Glutamatergic neuron (in vitro differentiated cells): ENCODE results near the gene NAPSA. TPM values are rescaled to one million over a fixed set of nuclear protein-coding genes. Genes with fewer than 3 reads are reported as not detected.

Experiments used
- DNase-seq: peaks from one replicate; pipeline ENCODE4 v3.0.0; 2022
- H3K27ac Mint-ChIP-seq: one replicate; pipeline ENCODE4 v1.8.0; 2020; ENCODE audit warnings: mild to moderate bottlenecking, mixed read lengths, inconsistent platforms; ENCODE audit not compliant: unreplicated experiment
- H3K27me3 Mint-ChIP-seq: one replicate; pipeline ENCODE4 v1.8.0; 2020; ENCODE audit warnings: mild to moderate bottlenecking, moderate library complexity, mixed read lengths, inconsistent platforms; ENCODE audit not compliant: unreplicated experiment
- H3K36me3 Mint-ChIP-seq: one replicate; pipeline ENCODE4 v1.8.0; 2020; ENCODE audit warnings: mild to moderate bottlenecking, mixed read lengths, inconsistent platforms; ENCODE audit not compliant: unreplicated experiment
- H3K4me1 Mint-ChIP-seq: one replicate; pipeline ENCODE4 v1.8.0; 2020; ENCODE audit warnings: mild to moderate bottlenecking, low read depth, mixed read lengths, inconsistent platforms; ENCODE audit not compliant: unreplicated experiment
- H3K4me3 Mint-ChIP-seq: one replicate; pipeline ENCODE4 v1.8.0; 2020; ENCODE audit warnings: mild to moderate bottlenecking, mixed read lengths, inconsistent platforms; ENCODE audit not compliant: unreplicated experiment
- H3K9me3 Mint-ChIP-seq: one replicate; pipeline ENCODE4 v1.8.0; 2020; ENCODE audit warnings: mild to moderate bottlenecking, moderate library complexity, mixed read lengths, inconsistent platforms; ENCODE audit not compliant: unreplicated experiment
- total RNA-seq: library from RNA; stranded (reverse); fragmentation: NEBNext Ultra II Directional; extraction: Animal tissue kit (Norgen Biotek cat#: 25700); gene quantifications from one replicate; pipeline ENCODE4 v1.2.1, GENCODE V29; 2021; ENCODE audit not compliant: unreplicated experiment
- TF ChIP-seq, protein P1 (sequence below): fragments of 200-600 bp; sonication (generic); IDR thresholded peaks from one replicate; pipeline ENCODE4 v1.5.0; 2021; ENCODE audit not compliant: partially characterized antibody, unreplicated experiment

NAPSA gene
- total RNA-seq, 1 donor from 2014 or later = 0.88 TPM

DNA sequence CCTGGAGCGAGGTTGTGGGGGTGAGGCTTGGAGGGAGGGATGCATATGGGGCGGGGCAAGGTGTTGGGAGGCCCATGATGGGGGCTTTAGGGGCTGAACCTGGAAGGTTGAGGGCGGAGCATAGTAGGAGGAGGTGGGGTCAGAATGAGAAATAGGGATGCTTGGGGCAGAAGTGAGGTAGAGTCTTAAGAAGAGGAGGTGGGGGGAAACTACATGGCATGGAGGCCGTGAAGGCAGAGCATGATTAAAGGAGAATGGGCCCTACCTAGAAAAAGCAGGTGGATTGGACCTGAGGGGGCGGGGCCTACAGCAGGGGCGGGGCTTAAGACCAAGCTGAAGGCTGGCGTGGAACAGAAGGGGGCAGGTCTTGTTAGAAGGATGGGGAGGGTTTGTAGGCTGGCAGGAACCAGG is 11.6 kb upstream of the NAPSA start:
- Mint-ChIP-seq H3K9me3 (peaks cover 3% of the 10 kb centered on the region), H3K27me3 (peaks cover 3% of the 10 kb centered on the region), H3K4me1 (no peaks in the 10 kb centered on the region), H3K4me3 (peak overlapping the region; percentile 64), H3K27ac (no peak overlapping the region), H3K36me3 (peaks cover 4% of the 10 kb centered on the region)
- no peak for DNase-seq
- TF ChIP-seq, protein P1, sequence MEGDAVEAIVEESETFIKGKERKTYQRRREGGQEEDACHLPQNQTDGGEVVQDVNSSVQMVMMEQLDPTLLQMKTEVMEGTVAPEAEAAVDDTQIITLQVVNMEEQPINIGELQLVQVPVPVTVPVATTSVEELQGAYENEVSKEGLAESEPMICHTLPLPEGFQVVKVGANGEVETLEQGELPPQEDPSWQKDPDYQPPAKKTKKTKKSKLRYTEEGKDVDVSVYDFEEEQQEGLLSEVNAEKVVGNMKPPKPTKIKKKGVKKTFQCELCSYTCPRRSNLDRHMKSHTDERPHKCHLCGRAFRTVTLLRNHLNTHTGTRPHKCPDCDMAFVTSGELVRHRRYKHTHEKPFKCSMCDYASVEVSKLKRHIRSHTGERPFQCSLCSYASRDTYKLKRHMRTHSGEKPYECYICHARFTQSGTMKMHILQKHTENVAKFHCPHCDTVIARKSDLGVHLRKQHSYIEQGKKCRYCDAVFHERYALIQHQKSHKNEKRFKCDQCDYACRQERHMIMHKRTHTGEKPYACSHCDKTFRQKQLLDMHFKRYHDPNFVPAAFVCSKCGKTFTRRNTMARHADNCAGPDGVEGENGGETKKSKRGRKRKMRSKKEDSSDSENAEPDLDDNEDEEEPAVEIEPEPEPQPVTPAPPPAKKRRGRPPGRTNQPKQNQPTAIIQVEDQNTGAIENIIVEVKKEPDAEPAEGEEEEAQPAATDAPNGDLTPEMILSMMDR = no peak

DNA sequence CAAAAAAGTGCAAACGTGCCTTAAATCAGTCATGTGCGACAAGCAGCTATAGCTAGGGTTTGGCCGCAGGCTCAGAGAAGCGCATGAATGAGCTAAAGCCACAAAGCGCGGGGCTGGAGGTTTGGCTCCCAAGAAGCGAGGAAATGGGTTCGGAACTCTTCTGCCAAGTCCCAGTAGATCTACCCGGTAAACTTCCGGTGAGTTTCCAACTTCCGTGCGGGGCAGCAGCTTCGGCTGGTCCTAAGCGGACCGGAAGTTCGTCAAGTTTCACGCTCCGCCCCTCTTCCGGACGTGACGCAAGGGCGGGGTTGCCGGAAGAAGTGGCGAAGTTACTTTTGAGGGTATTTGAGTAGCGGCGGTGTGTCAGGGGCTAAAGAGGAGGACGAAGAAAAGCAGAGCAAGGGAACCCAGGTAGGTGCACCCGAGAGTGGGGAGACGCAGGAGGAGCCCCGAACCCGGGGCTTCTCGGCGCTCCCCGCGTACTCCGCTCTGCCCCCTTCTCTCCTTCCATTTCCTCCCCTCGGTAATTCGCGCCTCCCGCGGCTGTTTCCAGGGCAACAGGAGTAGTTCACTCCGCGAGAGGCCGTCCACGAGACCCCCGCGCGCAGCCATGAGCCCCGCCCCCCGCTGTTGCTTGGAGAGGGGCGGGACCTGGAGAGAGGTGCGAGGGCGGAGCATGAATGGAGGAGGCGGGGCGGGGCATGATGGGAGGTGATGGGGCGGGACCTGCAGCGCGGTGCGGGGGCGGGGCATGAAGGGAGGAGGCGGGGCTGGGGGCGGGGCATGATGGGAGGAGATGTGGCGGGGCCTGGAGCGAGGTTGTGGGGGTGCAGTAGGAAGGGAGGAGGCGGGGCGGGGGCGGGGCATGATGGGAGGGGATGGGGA is 11.0 kb upstream of the NAPSA start, which contains the start of gene NR1H2:
NR1H2 (plus strand) TSS at position 292 of the 885 bp plus-strand sequence. CDS start 1,149 bp downstream, outside the sequence.
- peaks cover 3% of the 10 kb centered on the region for H3K9me3 Mint-ChIP-seq

DNA sequence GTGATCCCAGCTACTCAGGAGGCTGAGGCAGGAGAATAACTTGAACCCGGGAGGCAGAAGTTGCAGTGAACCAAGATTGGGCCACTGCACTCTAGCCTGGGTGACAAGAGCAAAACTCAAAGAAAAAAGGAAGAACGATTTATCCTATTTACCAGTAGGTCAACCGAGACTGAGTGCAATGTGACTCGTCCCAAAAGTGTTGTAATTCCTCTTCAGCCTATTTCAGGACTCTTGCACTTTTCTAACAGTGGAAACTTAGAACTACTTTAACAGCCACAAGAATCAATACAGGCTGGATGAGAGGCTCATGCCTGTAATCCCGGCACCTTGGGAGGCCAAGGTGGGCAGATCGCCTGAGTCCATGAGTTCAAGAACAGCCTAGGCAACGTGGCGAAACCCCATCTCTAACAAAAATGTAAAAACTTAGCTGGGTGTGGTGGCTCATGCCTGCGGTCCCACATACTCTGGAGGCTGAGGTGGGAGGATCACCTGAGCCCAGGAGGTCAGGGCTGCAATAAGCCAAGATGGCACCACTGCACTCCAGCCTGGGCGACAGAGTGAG is 6.6 kb upstream of the NAPSA start:
- H3K4me1 Mint-ChIP-seq = peaks cover 5% of the 10 kb centered on the region
- TF ChIP-seq, protein P1 = no peak

More for the DNA sequence above, 11.0 kb upstream of the NAPSA start, which contains the start of gene NR1H2:
- TF ChIP-seq, protein P1 = no peak
- peak; percentile 93 for DNase-seq
- Mint-ChIP-seq H3K27ac (peak within 1 kb of the TSS; percentile 73), H3K36me3 (peaks cover 4% of the 10 kb centered on the region), H3K4me1 (no peaks in the 10 kb centered on the region), H3K4me3 (peak within 1 kb of the TSS; percentile 99), H3K27me3 (peaks cover 3% of the 10 kb centered on the region)

DNA sequence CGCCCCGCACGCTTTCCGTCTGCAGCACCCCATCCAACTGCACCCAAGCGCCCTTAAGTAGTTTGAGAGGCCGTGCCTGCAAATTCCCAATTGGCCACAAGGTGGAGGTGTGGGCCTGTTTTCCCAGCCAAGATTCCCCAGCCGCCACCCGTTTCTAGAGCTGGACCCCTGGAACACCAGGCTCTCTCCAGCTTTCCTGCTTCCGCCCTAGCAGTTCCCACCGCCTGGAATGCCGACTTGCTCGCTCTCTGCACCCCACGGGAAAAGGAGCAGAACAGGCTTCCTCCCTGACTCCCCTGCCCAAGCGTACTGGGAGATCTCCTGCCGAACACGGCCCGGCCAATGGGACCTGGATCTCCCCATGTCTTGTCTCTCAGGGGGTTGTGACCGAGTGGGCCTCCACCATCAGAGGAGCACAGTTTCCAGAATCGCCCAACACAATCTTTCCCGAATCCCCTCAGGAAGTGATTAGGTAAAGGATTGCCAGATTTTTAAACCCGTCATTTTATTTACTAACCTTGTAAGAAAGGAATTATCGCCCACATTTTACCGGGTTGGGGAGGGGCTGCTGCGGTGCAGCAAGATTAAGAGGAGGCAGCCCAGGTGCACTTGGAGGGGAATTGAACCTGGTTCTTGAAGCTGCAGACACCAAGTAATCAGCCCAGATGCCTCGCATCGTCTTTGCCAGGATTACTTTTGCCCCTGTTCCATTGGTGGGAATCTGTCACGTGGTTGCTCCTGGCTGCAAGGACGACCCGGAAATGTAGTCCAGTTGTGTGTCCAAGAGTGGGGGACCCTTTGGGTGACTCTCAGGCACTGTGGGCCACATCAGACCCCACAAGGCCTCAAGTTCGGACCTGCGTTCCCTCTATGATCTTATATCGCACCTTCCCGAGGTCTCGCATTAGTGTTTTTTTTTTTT is 3.5 kb upstream of the NAPSA start:
- Mint-ChIP-seq H3K27ac (peak overlapping the region; percentile 94), H3K4me3 (peak overlapping the region; percentile 98), H3K36me3 (no peaks in the 10 kb centered on the region), H3K9me3 (peaks cover 5% of the 10 kb centered on the region), H3K27me3 (peaks cover 6% of the 10 kb centered on the region), H3K4me1 (peaks cover 5% of the 10 kb centered on the region)
- peak; percentile 87 for DNase-seq
- TF ChIP-seq, protein P1 = peak; percentile 92

More for the DNA sequence above, 6.6 kb upstream of the NAPSA start:
- H3K27me3 Mint-ChIP-seq = peaks cover 8% of the 10 kb centered on the region
- no peak overlapping the region for H3K27ac Mint-ChIP-seq
- H3K4me3 Mint-ChIP-seq = no peak overlapping the region
- no peaks in the 10 kb centered on the region for H3K36me3 Mint-ChIP-seq
- peaks cover 8% of the 10 kb centered on the region for H3K9me3 Mint-ChIP-seq
- no peak for DNase-seq
